KMS-11 (cell line): Measurements from ENCODE around the gene DYRK1A.

ENCODE experiments used
- H2AFZ ChIP-seq: fragments of 200-600 bp; sonication (generic); 2 replicates; pipeline ENCODE4 v1.6.1; 2016; ENCODE audit warnings: antibody characterized with exemption, mixed run types, low read depth
- H3K27ac ChIP-seq: fragments of 200-600 bp; sonication (generic); 2 replicates; pipeline ENCODE4 v1.6.1; 2016; ENCODE audit warnings: mild to moderate bottlenecking, mixed run types
- H3K27me3 ChIP-seq: fragments of 200-600 bp; sonication (generic); 2 replicates; pipeline ENCODE4 v1.6.1; 2017; ENCODE audit warnings: mild to moderate bottlenecking, low read depth, mixed run types, moderate library complexity; ENCODE audit not compliant: insufficient read depth
- H3K36me3 ChIP-seq: fragments of 200-600 bp; sonication (generic); 2 replicates; pipeline ENCODE4 v1.6.1; 2017; ENCODE audit warnings: mild to moderate bottlenecking, mixed run types; ENCODE audit not compliant: insufficient read depth
- H3K4me1 ChIP-seq: fragments of 200-600 bp; sonication (generic); 2 replicates; pipeline ENCODE4 v1.6.1; 2016; ENCODE audit warnings: mild to moderate bottlenecking, low read depth, mixed run types; ENCODE audit not compliant: poor library complexity, severe bottlenecking
- H3K4me2 ChIP-seq: fragments of 200-600 bp; sonication (generic); 2 replicates; pipeline ENCODE4 v1.7.0; 2016; ENCODE audit warnings: mild to moderate bottlenecking, mixed run types
- H3K4me3 ChIP-seq: fragments of 200-600 bp; sonication (generic); IDR thresholded peaks from 2 replicates; pipeline ENCODE4 v1.6.1; 2017; ENCODE audit warnings: low read depth, low read length, mixed read lengths; ENCODE audit not compliant: insufficient read depth
- H3K79me2 ChIP-seq: fragments of 200-600 bp; sonication (generic); 2 replicates; pipeline ENCODE4 v1.6.1; 2016; ENCODE audit warnings: low read depth, mixed run types; ENCODE audit not compliant: insufficient read depth
- H3K9ac ChIP-seq: fragments of 200-600 bp; sonication (generic); 2 replicates; pipeline ENCODE4 v1.6.1; 2016; ENCODE audit warnings: mild to moderate bottlenecking, mixed run types
- H4K20me1 ChIP-seq: fragments of 200-600 bp; sonication (generic); 2 replicates; pipeline ENCODE4 v1.6.1; 2016; ENCODE audit warnings: mild to moderate bottlenecking, mixed run types; ENCODE audit not compliant: insufficient read depth
- TF ChIP-seq, protein P1 (sequence below): fragments of 200-600 bp; sonication (generic); conservative IDR thresholded peaks from 2 replicates; pipeline ENCODE4 v1.6.1; 2017; ENCODE audit warnings: low read depth, mild to moderate bottlenecking, antibody characterized with exemption, low read length, moderate library complexity, mixed read lengths

The DYRK1A gene

DNA sequence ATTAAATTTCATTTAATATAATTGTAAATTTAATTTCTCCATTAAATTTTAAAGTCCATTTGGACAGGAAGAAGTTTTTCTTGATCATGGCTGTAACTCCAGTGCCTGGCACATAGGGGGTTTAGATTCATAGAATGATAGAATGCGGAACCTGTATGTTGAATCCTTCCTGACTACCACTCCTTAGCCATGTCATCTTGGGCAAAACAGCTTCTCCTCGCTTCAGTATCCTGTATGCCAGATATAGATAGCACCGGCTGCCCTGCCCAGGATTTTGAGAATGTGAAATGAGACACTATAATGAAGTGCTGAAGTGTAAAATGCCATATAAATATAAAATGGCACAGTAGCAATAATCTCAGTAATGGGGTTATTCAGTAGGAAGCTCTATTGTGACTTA lies 6.4 kb downstream of the DYRK1A start:
- H3K36me3 ChIP-seq, result no peaks in the 10 kb centered on the region
- H3K27me3 ChIP-seq, result no peaks in the 10 kb centered on the region
- TF ChIP-seq, protein P1, sequence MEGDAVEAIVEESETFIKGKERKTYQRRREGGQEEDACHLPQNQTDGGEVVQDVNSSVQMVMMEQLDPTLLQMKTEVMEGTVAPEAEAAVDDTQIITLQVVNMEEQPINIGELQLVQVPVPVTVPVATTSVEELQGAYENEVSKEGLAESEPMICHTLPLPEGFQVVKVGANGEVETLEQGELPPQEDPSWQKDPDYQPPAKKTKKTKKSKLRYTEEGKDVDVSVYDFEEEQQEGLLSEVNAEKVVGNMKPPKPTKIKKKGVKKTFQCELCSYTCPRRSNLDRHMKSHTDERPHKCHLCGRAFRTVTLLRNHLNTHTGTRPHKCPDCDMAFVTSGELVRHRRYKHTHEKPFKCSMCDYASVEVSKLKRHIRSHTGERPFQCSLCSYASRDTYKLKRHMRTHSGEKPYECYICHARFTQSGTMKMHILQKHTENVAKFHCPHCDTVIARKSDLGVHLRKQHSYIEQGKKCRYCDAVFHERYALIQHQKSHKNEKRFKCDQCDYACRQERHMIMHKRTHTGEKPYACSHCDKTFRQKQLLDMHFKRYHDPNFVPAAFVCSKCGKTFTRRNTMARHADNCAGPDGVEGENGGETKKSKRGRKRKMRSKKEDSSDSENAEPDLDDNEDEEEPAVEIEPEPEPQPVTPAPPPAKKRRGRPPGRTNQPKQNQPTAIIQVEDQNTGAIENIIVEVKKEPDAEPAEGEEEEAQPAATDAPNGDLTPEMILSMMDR, result no peak
- no peak overlapping the region for H3K27ac ChIP-seq
- H3K79me2 ChIP-seq, result peaks cover 100% of the 10 kb centered on the region
- H2AFZ ChIP-seq, result no peak overlapping the region
- no peak overlapping the region for H3K4me3 ChIP-seq
- H3K4me2 ChIP-seq, result no peak overlapping the region
- H4K20me1 ChIP-seq, result peaks cover 88% of the 10 kb centered on the region
- peaks cover 84% of the 10 kb centered on the region for H3K4me1 ChIP-seq
- H3K9ac ChIP-seq, result no peak overlapping the region

DNA sequence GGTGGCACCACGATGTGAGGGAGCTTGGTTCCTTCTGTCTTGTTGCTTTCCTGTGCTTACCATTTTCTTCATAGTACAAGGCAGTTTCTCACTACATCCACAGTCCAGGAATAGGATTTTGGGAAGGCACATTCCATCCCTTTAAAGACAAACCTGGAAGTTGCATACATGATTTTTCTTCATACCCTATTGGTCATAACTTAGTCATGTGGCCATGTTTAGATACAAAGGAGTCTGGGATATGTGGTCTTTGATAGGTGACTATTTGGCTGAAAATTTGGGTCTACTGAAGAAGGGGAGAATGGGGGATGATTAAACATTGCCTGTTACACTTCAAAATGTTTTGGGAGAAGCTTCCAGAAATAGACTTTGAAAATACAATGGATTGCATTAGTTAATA lies 7.0 kb downstream of the DYRK1A start:
- H3K4me3 ChIP-seq, result no peak overlapping the region
- no peak overlapping the region for H3K9ac ChIP-seq
- H3K4me2 ChIP-seq, result no peak overlapping the region
- peaks cover 100% of the 10 kb centered on the region for H3K79me2 ChIP-seq
- TF ChIP-seq, protein P1, result no peak
- H4K20me1 ChIP-seq, result peaks cover 90% of the 10 kb centered on the region
- no peaks in the 10 kb centered on the region for H3K36me3 ChIP-seq
- H3K4me1 ChIP-seq, result peaks cover 87% of the 10 kb centered on the region
- no peak overlapping the region for H3K27ac ChIP-seq
- H3K27me3 ChIP-seq, result no peaks in the 10 kb centered on the region
- no peak overlapping the region for H2AFZ ChIP-seq

DNA sequence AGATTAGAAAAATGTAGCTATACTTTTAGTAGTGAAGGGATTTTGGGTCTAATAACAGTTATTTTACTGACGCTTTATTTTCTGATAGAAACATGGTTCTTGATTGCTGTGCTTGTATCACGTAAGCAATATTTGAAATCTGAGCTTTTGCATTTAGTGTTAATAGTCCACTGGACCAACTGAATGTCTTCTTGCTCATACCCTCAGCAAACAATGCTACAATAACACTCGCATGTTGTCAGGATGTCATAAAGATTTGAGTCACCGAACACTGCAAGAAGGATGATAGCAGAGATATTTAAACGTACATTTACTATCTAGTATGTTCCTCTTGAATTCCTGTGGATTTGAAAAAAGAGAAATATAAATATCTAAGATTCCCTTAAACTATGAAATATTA lies 7.5 kb downstream of the DYRK1A start:
- no peak overlapping the region for H3K27ac ChIP-seq
- peaks cover 87% of the 10 kb centered on the region for H3K4me1 ChIP-seq
- no peaks in the 10 kb centered on the region for H3K36me3 ChIP-seq
- no peaks in the 10 kb centered on the region for H3K27me3 ChIP-seq
- H3K4me3 ChIP-seq, result no peak overlapping the region
- TF ChIP-seq, protein P1, result no peak
- H3K9ac ChIP-seq, result no peak overlapping the region
- H3K4me2 ChIP-seq, result no peak overlapping the region
- H4K20me1 ChIP-seq, result peaks cover 88% of the 10 kb centered on the region
- H3K79me2 ChIP-seq, result peaks cover 100% of the 10 kb centered on the region
- H2AFZ ChIP-seq, result no peak overlapping the region

DNA sequence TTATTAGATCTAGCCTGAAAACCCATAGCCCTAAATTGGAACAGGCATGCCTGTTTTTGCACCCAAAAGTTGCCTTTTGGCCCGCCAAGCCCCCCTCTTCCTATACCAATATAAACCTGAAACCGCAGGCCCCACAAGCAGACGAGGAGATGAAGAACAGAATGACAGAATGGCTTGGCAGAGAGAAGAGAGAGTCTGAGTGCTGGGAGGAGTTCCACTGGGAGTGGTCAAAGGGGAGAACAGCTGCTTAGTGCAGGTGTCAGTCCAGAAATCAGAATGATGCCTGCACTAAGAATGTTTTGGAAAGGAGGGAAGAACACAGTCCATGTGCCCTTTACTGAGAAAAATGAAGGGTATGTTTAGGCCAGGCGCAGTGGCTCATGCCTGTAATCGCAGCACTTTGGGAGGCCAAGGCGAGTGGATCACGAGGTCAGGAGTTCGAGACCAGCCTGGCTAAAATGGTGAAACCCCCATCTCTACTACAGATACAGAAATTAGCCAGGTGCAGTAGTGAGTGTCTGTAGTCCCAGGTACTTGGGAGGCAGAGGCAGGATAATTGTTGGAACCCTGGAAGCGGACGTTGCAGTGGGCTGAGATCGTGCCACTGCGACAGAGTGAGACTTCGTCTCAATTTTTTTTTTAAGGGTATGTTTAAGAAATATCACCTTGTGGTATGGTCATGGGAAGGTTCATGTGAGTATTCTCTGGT lies 9.4 kb downstream of the DYRK1A start:
- Histone ChIP-seq H4K20me1 (peaks cover 79% of the 10 kb centered on the region), H3K9ac (no peak overlapping the region), H2AFZ (no peak overlapping the region), H3K79me2 (peaks cover 100% of the 10 kb centered on the region), H3K27ac (no peak overlapping the region), H3K27me3 (no peaks in the 10 kb centered on the region), H3K4me2 (no peak overlapping the region), H3K4me1 (peaks cover 87% of the 10 kb centered on the region), H3K4me3 (no peak overlapping the region), H3K36me3 (no peaks in the 10 kb centered on the region)
- TF ChIP-seq, protein P1, result no peak
